ENCODE results near the gene LAMA5. TPM values are rescaled to one million over a fixed set of nuclear protein-coding genes. Genes with fewer than 3 reads are reported as not detected.

Gene LAMA5
- total RNA-seq, 1 donor from 2014 or later, result 12.1 TPM

GRCh38 chr20:62360854-62361798 is 6.0 kb downstream of the LAMA5 start:
- Histone ChIP-seq H4K20me1 (ENCODE audit: low read depth) (peaks cover 90% of the 10 kb centered on the region), H3K36me3 (no peaks in the 10 kb centered on the region), H3K4me2 (peak overlapping the region; percentile 77), H3K4me1 (peaks cover 70% of the 10 kb centered on the region), H3F3A (ENCODE audit: low read depth) (peaks cover 41% of the 10 kb centered on the region), H3K27me3 (no peaks in the 10 kb centered on the region), H3K9ac (no peak overlapping the region), H3K27ac (peak overlapping the region; percentile 76), H3K4me3 (no peak overlapping the region), H3K79me2 (ENCODE audit: low read depth) (peaks cover 83% of the 10 kb centered on the region), H2AFZ (replicated peaks) (no peak overlapping the region), H3K9me3 (ENCODE audit: low read depth) (no peaks in the 10 kb centered on the region)
- Mint-ChIP-seq H3K27me3 (ENCODE audit: insufficient read depth, low read depth) (no peaks in the 10 kb centered on the region), H3K36me3 (no peaks in the 10 kb centered on the region), H3K27ac (peak overlapping the region; percentile 60), H3K4me1 (peaks cover 28% of the 10 kb centered on the region), H3K4me3 (no peak overlapping the region), H3K9me3 (no peaks in the 10 kb centered on the region)
- TF ChIP-seq CTCF (IDR thresholded peaks at IDR 0.05) (no peak), EZH2 (IDR thresholded peaks at IDR 0.05) (no peak), EZH2phosphoT487 (IDR thresholded peaks at IDR 0.05) (no peak)
- DNase-seq (ENCODE audit: low spot score), result no peak

DNA sequence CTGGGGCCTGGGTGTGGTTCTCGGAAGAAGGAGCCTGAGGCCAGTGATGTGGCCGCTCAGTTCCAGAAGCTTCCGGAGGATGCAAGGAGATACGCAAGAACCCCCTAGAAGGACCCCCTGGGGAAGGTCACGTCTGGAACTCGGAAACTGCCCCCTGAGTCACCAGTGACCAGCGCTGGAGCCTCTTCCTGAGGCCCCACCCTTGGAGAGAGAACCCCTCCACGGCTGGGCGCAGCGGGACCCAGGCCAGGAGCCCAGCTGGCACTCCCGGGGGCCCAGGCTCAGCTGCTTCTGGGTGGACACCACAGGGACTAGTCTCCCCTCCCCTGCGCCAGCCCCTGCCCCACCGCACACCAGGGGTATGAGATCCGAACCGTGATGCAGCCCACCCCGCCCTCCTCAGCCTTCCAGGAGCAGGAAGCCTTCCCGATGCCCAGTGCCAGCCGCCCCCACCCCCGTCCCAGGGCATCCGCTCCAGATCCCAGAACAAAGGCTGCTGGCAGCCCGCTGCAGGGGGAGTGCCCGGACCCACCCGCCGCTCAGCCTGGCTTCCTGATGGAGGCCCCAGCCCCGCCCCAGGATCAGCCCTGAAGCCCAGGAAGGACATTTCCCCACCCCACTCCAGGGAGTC is 7.5 kb downstream of the LAMA5 start:
- H3K4me3 Mint-ChIP-seq, result no peak overlapping the region
- no peaks in the 10 kb centered on the region for H3K36me3 Mint-ChIP-seq
- H3K27me3 Mint-ChIP-seq (ENCODE audit: insufficient read depth, low read depth), result no peaks in the 10 kb centered on the region
- H3K4me1 Mint-ChIP-seq, result peaks cover 27% of the 10 kb centered on the region
- Histone ChIP-seq H3K9ac (no peak overlapping the region), H3K4me1 (peaks cover 70% of the 10 kb centered on the region), H3K9me3 (ENCODE audit: low read depth) (no peaks in the 10 kb centered on the region), H3K4me2 (no peak overlapping the region), H3K27ac (peak overlapping the region; percentile 37), H4K20me1 (ENCODE audit: low read depth) (peaks cover 90% of the 10 kb centered on the region), H3K4me3 (no peak overlapping the region), H3F3A (ENCODE audit: low read depth) (peaks cover 26% of the 10 kb centered on the region), H3K27me3 (no peaks in the 10 kb centered on the region), H3K36me3 (no peaks in the 10 kb centered on the region), H3K79me2 (ENCODE audit: low read depth) (peaks cover 83% of the 10 kb centered on the region), H2AFZ (replicated peaks) (no peak overlapping the region)
- H3K9me3 Mint-ChIP-seq, result no peaks in the 10 kb centered on the region
- TF ChIP-seq CTCF (IDR thresholded peaks at IDR 0.05) (no peak), EZH2phosphoT487 (IDR thresholded peaks at IDR 0.05) (no peak), EZH2 (IDR thresholded peaks at IDR 0.05) (no peak)
- no peak overlapping the region for H3K27ac Mint-ChIP-seq
- no peak for DNase-seq (ENCODE audit: low spot score)

DNA sequence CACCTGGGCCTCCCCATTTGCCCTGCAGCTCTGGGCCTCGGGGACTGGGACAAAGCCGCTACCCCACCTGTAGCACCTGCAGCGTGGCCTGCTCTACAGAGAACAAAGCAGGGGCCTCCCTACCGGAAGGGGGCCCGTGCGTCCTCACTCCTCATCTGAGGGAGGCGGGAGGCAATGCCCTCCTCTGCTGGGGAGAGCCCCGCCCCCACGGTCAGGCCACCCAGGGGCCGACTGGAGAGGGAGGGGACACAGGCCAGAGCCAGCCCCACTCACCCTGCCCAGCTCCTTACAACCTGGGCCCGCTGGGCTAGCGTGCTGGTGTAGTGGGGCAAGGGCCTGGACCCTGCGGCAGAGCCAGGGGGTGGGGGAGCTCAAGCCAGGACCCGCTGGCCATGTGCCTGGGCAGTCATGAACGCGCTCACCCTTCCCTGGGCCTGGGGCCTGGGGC is 8.0 kb downstream of the LAMA5 start:
- H3K4me2 ChIP-seq, result no peak overlapping the region
- H3K4me1 ChIP-seq, result peaks cover 69% of the 10 kb centered on the region
- H4K20me1 ChIP-seq (ENCODE audit: low read depth), result peaks cover 90% of the 10 kb centered on the region
- no peaks in the 10 kb centered on the region for H3K36me3 ChIP-seq
- Mint-ChIP-seq H3K4me1 (peaks cover 26% of the 10 kb centered on the region), H3K9me3 (no peaks in the 10 kb centered on the region), H3K27ac (no peak overlapping the region), H3K36me3 (no peaks in the 10 kb centered on the region), H3K4me3 (no peak overlapping the region), H3K27me3 (ENCODE audit: insufficient read depth, low read depth) (no peaks in the 10 kb centered on the region)
- H3K9me3 ChIP-seq (ENCODE audit: low read depth), result no peaks in the 10 kb centered on the region
- peak overlapping the region; percentile 37 for H3K27ac ChIP-seq
- H3K9ac ChIP-seq, result no peak overlapping the region
- no peak overlapping the region for H3K4me3 ChIP-seq
- H2AFZ ChIP-seq (replicated peaks), result no peak overlapping the region
- DNase-seq (ENCODE audit: low spot score), result peak; percentile 46
- H3K79me2 ChIP-seq (ENCODE audit: low read depth), result peaks cover 82% of the 10 kb centered on the region
- TF ChIP-seq EZH2 (IDR thresholded peaks at IDR 0.05), result no peak
- no peak for TF ChIP-seq CTCF (IDR thresholded peaks at IDR 0.05)
- no peak for TF ChIP-seq EZH2phosphoT487 (IDR thresholded peaks at IDR 0.05)
- no peaks in the 10 kb centered on the region for H3K27me3 ChIP-seq
- H3F3A ChIP-seq (ENCODE audit: low read depth), result peaks cover 20% of the 10 kb centered on the region

Data from neural progenitor cell (in vitro differentiated cells).